Measurements from ENCODE around the gene CLN3. TPM values are rescaled to one million over a fixed set of nuclear protein-coding genes. Genes with fewer than 3 reads are reported as not detected.
A peak's percentile ranks its signal among the peaks of the same experiment; 100 is the strongest.

Gene CLN3
- total and polyA plus RNA-seq, 2 of the 13 experiments (the other 11 are each of a cell fraction or from before 2014, with no cell fraction given), result 23.4 to 46.8 TPM

GRCh38 chr16:28528463-28528867 lies 36.6 kb upstream of the CLN3 start (continued):
- TF ChIP-seq ATF5 (CRISPR knock-in tag; IDR thresholded peaks at IDR 0.05; ENCODE audit: low read depth) (no peak), AGO2 (optimal IDR thresholded peaks at IDR 0.05; ENCODE audit: low read depth, low read length) (no peak), ZBTB21 (CRISPR knock-in tag; IDR thresholded peaks at IDR 0.05) (no peak), GATA4 (IDR thresholded peaks at IDR 0.05; ENCODE audit: borderline replicate concordance, low read depth) (no peak), ZSCAN25 (CRISPR knock-in tag; IDR thresholded peaks at IDR 0.05) (peak; percentile 26; the same call in 1 of the 2 replicates), SNAI1 (CRISPR knock-in tag; IDR thresholded peaks at IDR 0.05; ENCODE audit: borderline replicate concordance) (no peak), ZNF34 (CRISPR knock-in tag; IDR thresholded peaks at IDR 0.05; ENCODE audit: borderline replicate concordance) (no peak), CERS6 (CRISPR knock-in tag; IDR thresholded peaks at IDR 0.05) (no peak), ZNF230 (CRISPR knock-in tag; IDR thresholded peaks at IDR 0.05) (peak; percentile 59; the same call in 1 of the 2 replicates), ZNF777 (CRISPR knock-in tag; IDR thresholded peaks at IDR 0.05) (no peak), ZFP41 (CRISPR knock-in tag; IDR thresholded peaks at IDR 0.05; ENCODE audit: borderline replicate concordance) (no peak), HMGA1 (CRISPR knock-in tag; conservative IDR thresholded peaks at IDR 0.05) (no peak), RBFOX2 (IDR thresholded peaks at IDR 0.05; ENCODE audit: low read depth, low read length) (no peak), ZNF768 (CRISPR knock-in tag; IDR thresholded peaks at IDR 0.05) (no peak), ELF3 (CRISPR knock-in tag; IDR thresholded peaks at IDR 0.05) (no peak), IKZF4 (CRISPR knock-in tag; IDR thresholded peaks at IDR 0.05; ENCODE audit: borderline replicate concordance, low read depth, not compliant biosample characterization) (no peak), JUND (CRISPR knock-in tag; IDR thresholded peaks at IDR 0.05) (no peak), DNMT1 (CRISPR knock-in tag; IDR thresholded peaks at IDR 0.05) (no peak), CENPT (CRISPR knock-in tag; IDR thresholded peaks at IDR 0.05; ENCODE audit: low read depth) (no peak), ZNF430 (CRISPR knock-in tag; IDR thresholded peaks at IDR 0.05) (no peak), ZNF350 (CRISPR knock-in tag; IDR thresholded peaks at IDR 0.05; ENCODE audit: borderline replicate concordance, low read depth) (no peak), CBX5 (CRISPR knock-in tag; IDR thresholded peaks at IDR 0.05; ENCODE audit: borderline replicate concordance) (no peak), ZNF460 (CRISPR knock-in tag; IDR thresholded peaks at IDR 0.05; ENCODE audit: borderline replicate concordance) (no peak), MTF2 (CRISPR knock-in tag; IDR thresholded peaks at IDR 0.05; ENCODE audit: borderline replicate concordance) (no peak), GMEB2 (CRISPR knock-in tag; IDR thresholded peaks at IDR 0.05; ENCODE audit: low read depth) (no peak), TRIM24 (CRISPR knock-in tag; IDR thresholded peaks at IDR 0.05) (no peak)
- TF ChIP-seq, protein P1, sequence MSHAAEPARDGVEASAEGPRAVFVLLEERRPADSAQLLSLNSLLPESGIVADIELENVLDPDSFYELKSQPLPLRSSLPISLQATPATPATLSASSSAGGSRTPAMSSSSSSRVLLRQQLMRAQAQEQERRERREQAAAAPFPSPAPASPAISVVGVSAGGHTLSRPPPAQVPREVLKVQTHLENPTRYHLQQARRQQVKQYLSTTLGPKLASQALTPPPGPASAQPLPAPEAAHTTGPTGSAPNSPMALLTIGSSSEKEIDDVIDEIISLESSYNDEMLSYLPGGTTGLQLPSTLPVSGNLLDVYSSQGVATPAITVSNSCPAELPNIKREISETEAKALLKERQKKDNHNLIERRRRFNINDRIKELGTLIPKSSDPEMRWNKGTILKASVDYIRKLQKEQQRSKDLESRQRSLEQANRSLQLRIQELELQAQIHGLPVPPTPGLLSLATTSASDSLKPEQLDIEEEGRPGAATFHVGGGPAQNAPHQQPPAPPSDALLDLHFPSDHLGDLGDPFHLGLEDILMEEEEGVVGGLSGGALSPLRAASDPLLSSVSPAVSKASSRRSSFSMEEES (CRISPR knock-in tag; IDR thresholded peaks at IDR 0.05), result peak; percentile 90
- TF ChIP-seq, protein P2, sequence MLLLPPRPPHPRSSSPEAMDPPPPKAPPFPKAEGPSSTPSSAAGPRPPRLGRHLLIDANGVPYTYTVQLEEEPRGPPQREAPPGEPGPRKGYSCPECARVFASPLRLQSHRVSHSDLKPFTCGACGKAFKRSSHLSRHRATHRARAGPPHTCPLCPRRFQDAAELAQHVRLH (CRISPR knock-in tag; IDR thresholded peaks at IDR 0.05; ENCODE audit: borderline replicate concordance, low read depth), result no peak

Data from HepG2 (cell line).